Activated T-cell treated with anti-CD3 and anti-CD28 coated beads, Interleukin-2, amount 50 U/mL, for 4 hours (primary cell): ENCODE results near the gene KCNAB3. TPM values are rescaled to one million over a fixed set of nuclear protein-coding genes. Genes with fewer than 3 reads are reported as not detected.

Experiments used
- ATAC-seq, 2 donors: fragments of 200-7000 bp; cut with Tn5 transposase; one replicate each; pipeline ENCODE4 v1.10.0; 2021
- DNase-seq: peaks from one replicate; pipeline ENCODE4 v3.0.0-alpha.2; 2020
- H3K27me3 Mint-ChIP-seq: one replicate; pipeline ENCODE4 v1.8.0; 2021; ENCODE audit warnings: low read depth, mixed read lengths
- H3K36me3 Mint-ChIP-seq: one replicate; pipeline ENCODE4 v1.8.0; 2022; ENCODE audit warnings: mixed read lengths; ENCODE audit not compliant: insufficient read depth
- H3K4me1 Mint-ChIP-seq: one replicate; pipeline ENCODE4 v1.8.0; 2021; ENCODE audit warnings: low read depth, mixed read lengths
- H3K4me3 Mint-ChIP-seq: one replicate; pipeline ENCODE4 v1.8.0; 2021; ENCODE audit warnings: mild to moderate bottlenecking, moderate library complexity, mixed read lengths
- H3K9me3 Mint-ChIP-seq: one replicate; pipeline ENCODE4 v1.8.0; 2021; ENCODE audit warnings: mixed read lengths
- total RNA-seq, 3 donors: library from RNA; stranded (reverse); gene quantifications; one replicate each; pipeline ENCODE4 v1.2.1, GENCODE V29; 2021

The KCNAB3 gene
- total RNA-seq, 3 donors from 2014 or later: 10.3 to 11.5 (median 11.4) TPM

GRCh38 chr17:7927596-7927995 is 2.1 kb downstream of the KCNAB3 start:
- Mint-ChIP-seq H3K27me3 (no peaks in the 10 kb centered on the region), H3K36me3 (peaks cover 4% of the 10 kb centered on the region), H3K9me3 (no peaks in the 10 kb centered on the region), H3K4me3 (no peak overlapping the region), H3K4me1 (peaks cover 33% of the 10 kb centered on the region)
- ATAC-seq (no peak), DNase-seq (no peak)

DNA sequence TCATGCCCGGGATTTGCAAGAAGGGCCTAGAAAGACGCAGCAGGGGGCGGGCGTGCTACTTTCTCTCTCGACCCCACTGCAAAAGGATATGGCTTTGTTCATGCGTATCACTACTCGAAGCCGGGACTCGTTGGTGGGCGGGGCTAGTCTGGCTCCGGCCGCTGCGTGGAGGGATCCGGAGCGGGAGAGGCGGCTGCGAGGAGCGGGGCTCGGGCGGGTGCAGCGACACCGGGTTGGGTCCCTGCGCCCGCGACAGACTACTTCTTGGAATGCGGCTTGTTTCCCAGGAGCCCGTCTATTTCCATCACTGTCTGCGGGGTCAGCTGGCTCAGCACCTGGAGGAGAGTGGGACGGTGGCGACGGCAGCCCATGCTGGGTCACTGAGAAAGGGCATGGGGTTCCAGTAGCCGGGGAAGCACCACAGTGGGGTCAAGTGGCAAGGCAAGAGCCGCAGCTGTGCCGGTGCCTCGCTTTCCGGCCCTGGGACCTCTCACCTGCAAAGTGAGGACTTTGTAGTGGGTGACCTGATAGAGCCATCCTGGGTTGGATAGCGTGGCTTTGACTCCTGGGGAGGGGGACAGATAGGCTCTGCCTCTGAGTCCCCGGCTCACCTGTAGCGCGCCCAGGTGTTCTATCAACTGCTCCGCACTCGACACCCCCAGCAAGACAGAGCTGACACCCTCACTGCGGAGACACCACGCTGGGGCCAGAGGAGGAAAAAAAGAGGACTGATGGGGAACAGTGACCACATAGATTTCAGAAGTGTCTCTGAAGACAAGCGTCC is 6.6 kb downstream of the KCNAB3 start:
- no peaks in the 10 kb centered on the region for H3K9me3 Mint-ChIP-seq
- H3K4me3 Mint-ChIP-seq: peak overlapping the region; percentile 71
- peaks cover 18% of the 10 kb centered on the region for H3K4me1 Mint-ChIP-seq
- no peaks in the 10 kb centered on the region for H3K27me3 Mint-ChIP-seq
- H3K36me3 Mint-ChIP-seq: peaks cover 4% of the 10 kb centered on the region
- DNase-seq: peak; percentile 78
- peak; percentile 97 to 98 for ATAC-seq

DNA sequence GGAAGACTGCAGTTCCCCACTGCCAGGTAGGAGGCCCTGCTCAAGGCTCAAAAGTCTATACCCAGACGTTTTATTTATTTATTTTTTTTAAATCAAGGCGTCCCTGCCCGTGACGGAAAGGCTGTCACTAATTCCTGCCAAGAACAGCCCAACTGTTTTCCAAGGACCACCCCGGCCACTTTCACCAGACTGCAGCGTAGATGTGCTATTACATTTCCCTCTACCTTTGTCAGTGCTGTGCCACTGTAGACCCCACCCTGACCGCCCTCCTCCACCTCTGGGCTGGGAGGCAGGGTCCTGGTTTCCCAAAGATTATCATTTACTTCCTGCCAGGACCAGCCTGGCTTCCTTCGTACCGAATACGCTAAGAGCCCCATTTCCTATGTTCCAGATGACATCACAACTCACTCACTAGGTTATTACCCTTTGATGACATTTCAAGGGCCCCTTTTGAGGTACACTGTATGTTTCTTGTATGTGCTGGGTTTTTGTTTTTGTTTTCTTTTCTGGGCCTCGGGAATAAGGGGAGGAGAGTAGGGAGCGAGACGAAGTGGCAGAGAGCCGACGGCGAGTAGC is 7.3 kb downstream of the KCNAB3 start:
- DNase-seq (no peak), ATAC-seq (peak; percentile 16 to 47)

DNA sequence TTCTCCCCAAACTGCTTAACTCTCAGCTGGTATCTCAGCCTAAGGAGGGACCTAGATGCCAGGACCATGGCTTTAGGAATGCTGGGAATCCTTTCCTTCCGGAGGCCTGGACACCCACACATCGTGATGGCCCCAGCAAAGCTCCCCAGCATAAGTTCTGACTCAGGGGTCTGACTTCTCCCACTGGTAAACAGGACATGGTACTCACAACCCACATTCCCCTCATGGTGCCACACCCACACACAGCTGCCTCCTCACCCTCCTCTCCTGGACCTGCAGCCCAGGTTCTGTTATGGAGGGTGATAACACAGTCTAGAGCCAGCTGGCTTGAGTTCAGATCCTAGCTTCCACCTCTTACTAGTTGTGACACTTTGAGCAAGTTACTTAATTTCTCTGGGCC is 12.8 kb downstream of the KCNAB3 start:
- peaks cover 1% of the 10 kb centered on the region for H3K36me3 Mint-ChIP-seq
- ATAC-seq (no peak), DNase-seq (no peak)
- no peaks in the 10 kb centered on the region for H3K27me3 Mint-ChIP-seq
- H3K9me3 Mint-ChIP-seq: no peaks in the 10 kb centered on the region
- peak overlapping the region; percentile 75 for H3K4me3 Mint-ChIP-seq
- H3K4me1 Mint-ChIP-seq: peaks cover 30% of the 10 kb centered on the region

More for the DNA sequence above, 7.3 kb downstream of the KCNAB3 start:
- no peaks in the 10 kb centered on the region for H3K27me3 Mint-ChIP-seq
- H3K9me3 Mint-ChIP-seq: no peaks in the 10 kb centered on the region
- H3K36me3 Mint-ChIP-seq: peaks cover 2% of the 10 kb centered on the region
- H3K4me1 Mint-ChIP-seq: peaks cover 20% of the 10 kb centered on the region
- H3K4me3 Mint-ChIP-seq: peak overlapping the region; percentile 71

GRCh38 chr17:7916385-7916682 is 13.3 kb downstream of the KCNAB3 start:
- Mint-ChIP-seq H3K4me1 (peaks cover 26% of the 10 kb centered on the region), H3K9me3 (no peaks in the 10 kb centered on the region), H3K27me3 (no peaks in the 10 kb centered on the region), H3K36me3 (peaks cover 2% of the 10 kb centered on the region), H3K4me3 (peak overlapping the region; percentile 75)
- ATAC-seq: no peak
- no peak for DNase-seq

DNA sequence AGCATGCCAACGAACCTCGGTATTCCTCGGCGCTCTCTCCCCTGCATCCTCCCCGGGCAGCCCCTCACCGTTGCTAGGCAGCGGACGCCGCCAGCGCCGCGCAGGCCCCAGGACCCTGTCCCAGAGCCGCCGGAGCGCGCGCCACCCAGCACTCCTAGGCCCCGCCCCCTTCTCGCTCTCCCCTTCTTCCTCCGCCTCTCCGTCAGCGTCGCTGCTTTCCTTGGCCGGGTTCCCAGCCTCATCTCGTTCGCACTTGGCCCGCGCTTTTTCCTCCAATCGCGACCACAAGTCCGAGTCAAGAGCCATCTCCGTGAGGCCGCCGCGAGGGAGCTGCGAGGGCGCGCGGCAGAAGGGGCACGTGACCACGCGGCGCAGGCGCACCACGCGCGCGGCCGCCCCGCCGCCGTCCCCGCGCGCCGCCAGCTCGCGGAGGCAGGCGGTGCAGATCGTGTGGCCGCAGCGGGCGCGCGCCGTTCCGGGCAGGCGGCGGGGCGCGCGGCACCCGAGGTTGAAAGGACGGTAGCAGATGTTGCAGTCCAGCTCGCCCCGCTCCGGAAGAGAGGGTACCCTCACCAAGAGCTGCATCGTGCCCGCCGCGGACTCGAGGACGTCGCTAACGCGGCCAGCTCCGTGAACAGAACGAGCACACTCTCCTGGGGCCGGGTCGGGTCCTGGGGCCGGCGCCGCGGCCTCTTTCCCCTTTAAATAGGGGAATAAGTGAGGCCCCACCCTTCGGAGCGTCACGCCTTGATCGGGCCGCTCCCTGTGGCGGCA is 13.9 kb downstream of the KCNAB3 start, which contains the start of gene RNF227:
TSS of gene RNF227 (minus strand) at position 679 of the 774 bp plus-strand sequence. CDS start at position 585, 94 bp downstream.
- no peaks in the 10 kb centered on the region for H3K27me3 Mint-ChIP-seq
- peak; percentile 85 for ATAC-seq
- peaks cover 7% of the 10 kb centered on the region for H3K36me3 Mint-ChIP-seq
- no peaks in the 10 kb centered on the region for H3K9me3 Mint-ChIP-seq
- peaks cover 26% of the 10 kb centered on the region for H3K4me1 Mint-ChIP-seq
- peak within 1 kb of the TSS; percentile 89 for H3K4me3 Mint-ChIP-seq
- DNase-seq: peak; percentile 75

DNA sequence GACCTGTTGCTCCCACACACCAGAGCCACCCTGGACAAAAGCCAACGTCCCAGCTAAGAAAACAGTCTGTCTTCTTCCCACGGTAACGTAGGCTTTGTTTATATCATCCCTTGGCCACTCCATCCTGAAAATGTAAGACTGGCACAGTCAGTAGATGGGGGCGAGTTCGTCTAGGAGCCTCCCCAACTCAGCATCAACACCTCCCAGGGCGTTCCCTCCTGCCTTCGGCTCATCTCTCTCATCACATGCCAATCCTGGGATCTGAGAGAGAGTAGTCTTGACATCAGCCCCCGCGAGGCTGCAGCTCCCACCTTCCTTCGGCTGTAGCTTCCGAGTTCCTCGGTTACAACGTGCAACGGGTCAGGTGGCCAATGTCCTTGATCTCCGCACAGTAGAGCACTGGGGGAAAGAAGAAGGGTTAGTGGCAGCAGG is 14.5 kb downstream of the KCNAB3 start:
- peaks cover 12% of the 10 kb centered on the region for H3K36me3 Mint-ChIP-seq
- peak overlapping the region; percentile 89 for H3K4me3 Mint-ChIP-seq
- ATAC-seq (peak in 1 of 2 donors; percentile 6), DNase-seq (no peak)
- H3K9me3 Mint-ChIP-seq: no peaks in the 10 kb centered on the region
- no peaks in the 10 kb centered on the region for H3K27me3 Mint-ChIP-seq
- peaks cover 26% of the 10 kb centered on the region for H3K4me1 Mint-ChIP-seq

- Mint-ChIP-seq H3K9me3 (no peaks in the 10 kb centered on the region), H3K4me3 (no peak overlapping the region), H3K27me3 (no peaks in the 10 kb centered on the region), H3K36me3 (peaks cover 29% of the 10 kb centered on the region), H3K4me1 (peaks cover 26% of the 10 kb centered on the region)
- DNase-seq (peak; percentile 25), ATAC-seq (peak; percentile 24 to 28)
Observed at GRCh38 chr17:7912927-7913524, 16.6 kb downstream of the KCNAB3 start.

DNA sequence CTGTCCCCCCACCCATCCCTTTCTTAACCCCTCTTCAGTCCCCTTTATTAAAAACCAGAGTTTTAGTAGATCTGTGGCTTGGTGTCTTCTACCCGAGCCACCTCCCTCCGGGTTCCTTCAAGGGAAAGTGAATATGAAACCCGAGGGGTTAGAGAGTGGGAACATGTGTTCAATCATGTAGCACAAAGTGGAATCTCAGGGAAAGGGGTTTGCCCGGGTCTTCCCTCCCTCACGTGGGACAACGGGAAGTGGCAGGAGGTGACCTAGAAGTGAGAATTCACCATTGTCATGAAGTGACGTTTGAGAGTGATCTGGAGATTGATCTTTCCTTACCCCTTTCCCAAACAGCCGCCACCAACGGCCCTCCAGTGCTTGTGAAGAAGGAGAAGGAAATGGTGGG is 18.5 kb downstream of the KCNAB3 start:
- no peaks in the 10 kb centered on the region for H3K27me3 Mint-ChIP-seq
- H3K4me3 Mint-ChIP-seq: no peak overlapping the region
- peaks cover 16% of the 10 kb centered on the region for H3K4me1 Mint-ChIP-seq
- no peak for DNase-seq
- peaks cover 39% of the 10 kb centered on the region for H3K36me3 Mint-ChIP-seq
- ATAC-seq: no peak
- no peaks in the 10 kb centered on the region for H3K9me3 Mint-ChIP-seq

GRCh38 chr17:7910711-7911110 is 18.9 kb downstream of the KCNAB3 start:
- no peaks in the 10 kb centered on the region for H3K9me3 Mint-ChIP-seq
- ATAC-seq (no peak), DNase-seq (no peak)
- no peaks in the 10 kb centered on the region for H3K27me3 Mint-ChIP-seq
- H3K4me1 Mint-ChIP-seq: peaks cover 16% of the 10 kb centered on the region
- H3K36me3 Mint-ChIP-seq: peaks cover 43% of the 10 kb centered on the region
- no peak overlapping the region for H3K4me3 Mint-ChIP-seq

DNA sequence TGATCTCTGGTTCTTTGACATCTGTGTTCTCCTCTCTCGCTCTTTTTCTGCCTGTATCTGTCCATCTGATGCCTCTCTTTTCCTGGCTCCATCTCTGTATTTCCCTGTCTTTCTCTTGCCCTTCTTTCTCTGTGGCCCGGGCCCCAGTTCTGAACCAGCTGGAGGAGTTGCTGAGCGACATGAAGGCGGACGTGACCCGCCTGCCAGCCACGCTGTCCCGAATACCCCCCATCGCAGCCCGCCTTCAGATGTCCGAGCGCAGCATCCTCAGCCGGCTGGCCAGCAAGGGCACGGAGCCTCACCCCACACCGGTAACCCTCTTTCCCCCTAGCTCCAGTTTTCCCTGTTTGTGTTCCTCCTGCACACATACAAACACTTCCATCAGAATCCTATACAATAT is 19.4 kb downstream of the KCNAB3 start:
- DNase-seq (no peak), ATAC-seq (no peak)
- H3K4me3 Mint-ChIP-seq: no peak overlapping the region
- no peaks in the 10 kb centered on the region for H3K27me3 Mint-ChIP-seq
- H3K36me3 Mint-ChIP-seq: peaks cover 47% of the 10 kb centered on the region
- H3K9me3 Mint-ChIP-seq: no peaks in the 10 kb centered on the region
- H3K4me1 Mint-ChIP-seq: peaks cover 13% of the 10 kb centered on the region

GRCh38 chr17:7909089-7909488 is 20.6 kb downstream of the KCNAB3 start:
- ATAC-seq (no peak), DNase-seq (no peak)
- Mint-ChIP-seq H3K4me1 (peaks cover 6% of the 10 kb centered on the region), H3K27me3 (no peaks in the 10 kb centered on the region), H3K9me3 (no peaks in the 10 kb centered on the region), H3K36me3 (peaks cover 55% of the 10 kb centered on the region), H3K4me3 (no peak overlapping the region)

- no peaks in the 10 kb centered on the region for H3K9me3 Mint-ChIP-seq
- H3K4me3 Mint-ChIP-seq: no peak overlapping the region
- ATAC-seq (no peak), DNase-seq (no peak)
- H3K4me1 Mint-ChIP-seq: no peaks in the 10 kb centered on the region
- no peaks in the 10 kb centered on the region for H3K27me3 Mint-ChIP-seq
- peaks cover 72% of the 10 kb centered on the region for H3K36me3 Mint-ChIP-seq
Observed at GRCh38 chr17:7903154-7904103, 26.2 kb downstream of the KCNAB3 start.
